ENCODE results near the gene FCHSD2. TPM values are rescaled to one million over a fixed set of nuclear protein-coding genes. Genes with fewer than 3 reads are reported as not detected.

The FCHSD2 gene
- total RNA-seq: 10 to 100 TPM in 4 of 6 donors, 1 to 10 TPM in 2; 9.6 to 22.5 (median 11.4) TPM
- polyA plus RNA-seq: 1 to 10 TPM; 5.5 to 6.1 TPM

- H3K9me3 ChIP-seq: no peaks in the 10 kb centered on the region
- peak within 1 kb of the TSS; percentile 88 to 97 (median 96) for H3K27ac ChIP-seq
- no peak for FAIRE-seq
- intact Hi-C loops (cut with DNase I): no loop called here
- no peak for DNase-seq
- H3K27me3 ChIP-seq: no peaks in the 10 kb centered on the region
- H3K4me3 ChIP-seq: peak within 1 kb of the TSS; percentile 82 to 87 (median 85)
- ATAC-seq: no peak
- 0 to 1% methylated on average over 20 to 35 of the region's 35 CpGs for WGBS, 2 donors
- H3K36me3 ChIP-seq: no peaks in the 10 kb centered on the region
- H3K4me1 ChIP-seq: peaks cover 21 to 32% (median 23%) of the 10 kb centered on the region in 3 donors
- TF ChIP-seq CTCF (IDR thresholded peaks at IDR 0.05): no peak
Observed at GRCh38 chr11:73142128-73142377, at the start of gene FCHSD2. Gene FCHSD2, minus strand, starts transcription at chr11:73142318. Its CDS starts 441 bp downstream, at chr11:73141877.

- Histone ChIP-seq H3K9me3 (no peaks in the 10 kb centered on the region), H3K27ac (no peak overlapping the region), H3K36me3 (no peaks in the 10 kb centered on the region), H3K4me1 (no peaks in the 10 kb centered on the region), H3K4me3 (no peak overlapping the region), H3K27me3 (no peaks in the 10 kb centered on the region)
- TF ChIP-seq CTCF (IDR thresholded peaks at IDR 0.05): no peak
- 74 to 77% methylated on average over 6 of the region's 6 CpGs for WGBS, 2 donors
- ATAC-seq (no peak), FAIRE-seq (no peak), DNase-seq (no peak)
- intact Hi-C loops (cut with DNase I): no loop called here
Observed at GRCh38 chr11:73191151-73191550, 49.0 kb upstream of the FCHSD2 start.

DNA sequence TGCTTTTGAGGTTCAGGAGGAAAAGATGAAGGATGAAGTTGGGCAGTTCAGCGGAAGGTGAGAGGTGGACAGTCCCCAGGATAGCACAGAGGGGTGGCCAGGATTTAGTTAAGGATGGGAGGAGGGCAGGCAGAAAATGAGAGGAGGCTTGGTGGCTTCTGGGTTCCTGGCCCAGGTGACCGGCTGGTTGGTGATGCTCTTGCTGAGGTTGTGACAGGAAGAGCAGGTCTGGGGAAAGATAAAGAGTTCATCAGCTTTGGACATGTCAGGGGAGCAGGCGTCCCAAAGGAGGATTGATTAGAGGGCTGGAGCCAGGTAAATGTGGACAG is 48.4 kb upstream of the FCHSD2 start:
- intact Hi-C loops (cut with DNase I): no loop called here
- 86 to 90% methylated on average over 3 of the region's 3 CpGs for whole genome bisulfite sequencing, 2 donors
- DNase-seq: no peak

GRCh38 chr11:73189723-73190556 is 47.8 kb upstream of the FCHSD2 start:
- Histone ChIP-seq H3K9me3 (no peaks in the 10 kb centered on the region), H3K27me3 (no peaks in the 10 kb centered on the region), H3K4me1 (no peaks in the 10 kb centered on the region), H3K27ac (no peak overlapping the region), H3K4me3 (no peak overlapping the region), H3K36me3 (no peaks in the 10 kb centered on the region)
- FAIRE-seq (no peak), DNase-seq (no peak), ATAC-seq (no peak)
- intact Hi-C loops (cut with DNase I): loop anchor here (5.0 to 10.0 kb wide), 4 partner anchors 47 to 265 kb away; no protein-coding TSS in a partner anchor
- WGBS, 2 donors: 62 to 68% methylated on average over 5 of the region's 5 CpGs
- TF ChIP-seq CTCF (IDR thresholded peaks at IDR 0.05): no peak

More for the DNA sequence above, 48.4 kb upstream of the FCHSD2 start:
- Histone ChIP-seq H3K36me3 (no peaks in the 10 kb centered on the region), H3K27ac (no peak overlapping the region), H3K4me3 (no peak overlapping the region), H3K9me3 (no peaks in the 10 kb centered on the region), H3K27me3 (no peaks in the 10 kb centered on the region), H3K4me1 (no peaks in the 10 kb centered on the region)
- FAIRE-seq (no peak), ATAC-seq (no peak)
- TF ChIP-seq CTCF (IDR thresholded peaks at IDR 0.05): no peak

DNA sequence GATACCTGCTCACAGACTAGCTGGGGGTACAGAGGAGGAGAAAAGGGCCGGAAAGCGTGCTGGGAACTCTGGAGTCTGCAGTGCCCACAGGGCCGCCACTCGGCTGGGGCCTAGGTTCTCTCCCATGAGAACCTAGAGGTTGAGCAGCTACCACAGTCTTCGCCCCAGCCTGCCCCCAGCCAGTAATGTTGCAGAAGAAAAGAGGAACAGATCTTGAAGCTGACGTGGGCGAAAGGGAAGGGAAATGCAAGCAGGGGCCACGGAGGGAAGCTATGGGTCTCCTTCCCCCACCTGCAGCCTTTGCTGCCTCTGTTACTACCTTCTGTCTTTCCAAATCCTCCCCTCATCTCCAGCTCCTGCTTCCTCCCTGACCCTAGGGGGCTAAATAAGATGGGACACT is 47.2 kb upstream of the FCHSD2 start:
- ATAC-seq (peak in 2 of 4 donors; percentile 4 to 55), FAIRE-seq (no peak), DNase-seq (no peak)
- intact Hi-C loops (cut with DNase I): loop anchor here (5.0 to 10.0 kb wide), 4 partner anchors 48 to 265 kb away; no protein-coding TSS in a partner anchor
- H3K27ac ChIP-seq: no peak overlapping the region
- no peaks in the 10 kb centered on the region for H3K9me3 ChIP-seq
- no peaks in the 10 kb centered on the region for H3K4me1 ChIP-seq
- H3K36me3 ChIP-seq: no peaks in the 10 kb centered on the region
- H3K27me3 ChIP-seq: no peaks in the 10 kb centered on the region
- WGBS, 2 donors: 71 to 73% methylated on average over 8 of the region's 8 CpGs
- no peak for TF ChIP-seq CTCF (IDR thresholded peaks at IDR 0.05)
- no peak overlapping the region for H3K4me3 ChIP-seq
